H9 (cell line): ENCODE measurements around the gene INPP5F. TPM values are rescaled to one million over a fixed set of nuclear protein-coding genes. Genes with fewer than 3 reads are reported as not detected.
A peak's percentile ranks its signal among the peaks of the same experiment; 100 is the strongest.

ENCODE experiments used
- DNase-seq: peaks from one replicate; pipeline ENCODE4 v3.0.0-alpha.2; 2017
- H2AFZ ChIP-seq: one replicate; pipeline ENCODE4 v1.6.1; 2013; ENCODE audit warnings: mild to moderate bottlenecking, low read length, control low read depth, moderate library complexity
- H2AK5ac ChIP-seq: 2 replicates; pipeline ENCODE4 v1.6.1; 2013; ENCODE audit warnings: low read length, control low read depth, mixed read lengths; ENCODE audit not compliant: insufficient read length
- H2BK120ac ChIP-seq: one replicate; pipeline ENCODE4 v1.6.1; 2013; ENCODE audit warnings: low read depth, mild to moderate bottlenecking, low read length, control low read depth, inconsistent platforms; ENCODE audit not compliant: poor library complexity, severe bottlenecking
- H2BK12ac ChIP-seq: 2 replicates; pipeline ENCODE4 v1.6.1; 2013; ENCODE audit warnings: low read length, control low read depth, mixed read lengths, low read depth; ENCODE audit not compliant: insufficient read length
- H2BK15ac ChIP-seq: 2 replicates; pipeline ENCODE4 v1.6.1; 2013; ENCODE audit warnings: low read depth, low read length, control low read depth
- H2BK20ac ChIP-seq: one replicate; pipeline ENCODE4 v1.6.1; 2013; ENCODE audit warnings: low read depth, mild to moderate bottlenecking, low read length, control low read depth, inconsistent platforms; ENCODE audit not compliant: poor library complexity, severe bottlenecking
- H2BK5ac ChIP-seq: 2 replicates; pipeline ENCODE4 v1.6.1; 2013; ENCODE audit warnings: low read length, control low read depth, mixed read lengths; ENCODE audit not compliant: insufficient read length
- H3K14ac ChIP-seq: 2 replicates; pipeline ENCODE4 v1.6.1; 2013; ENCODE audit warnings: low read length, control low read depth; ENCODE audit not compliant: insufficient read depth
- H3K18ac ChIP-seq: 2 replicates; pipeline ENCODE4 v1.6.1; 2013; ENCODE audit warnings: low read depth, mild to moderate bottlenecking, mixed read lengths, low read length, control low read depth; ENCODE audit not compliant: insufficient read length
- H3K23ac ChIP-seq: 2 replicates; pipeline ENCODE4 v1.6.1; 2013; ENCODE audit warnings: low read length, control low read depth, mixed read lengths, low read depth; ENCODE audit not compliant: insufficient read length
- H3K23me2 ChIP-seq: 2 replicates; pipeline ENCODE4 v1.6.1; 2013; ENCODE audit warnings: low read depth, mild to moderate bottlenecking, mixed read lengths, low read length, control low read depth; ENCODE audit not compliant: insufficient read length, poor library complexity, severe bottlenecking
- H3K27ac ChIP-seq: 2 replicates; pipeline ENCODE4 v1.5.1; 2013; ENCODE audit warnings: low read length, control low read depth, mixed read lengths, low read depth; ENCODE audit not compliant: insufficient read length
- H3K27me3 ChIP-seq: 2 replicates; pipeline ENCODE4 v1.6.1; 2013; ENCODE audit warnings: low read length, control low read depth, inconsistent platforms; ENCODE audit not compliant: insufficient read depth
- H3K4ac ChIP-seq: 2 replicates; pipeline ENCODE4 v1.6.1; 2013; ENCODE audit warnings: low read depth, mild to moderate bottlenecking, control low read depth, inconsistent platforms, low read length, moderate library complexity
- H3K4me1 ChIP-seq: 2 replicates; pipeline ENCODE4 v1.6.1; 2013; ENCODE audit warnings: low read length, control low read depth, inconsistent platforms; ENCODE audit not compliant: insufficient read depth
- H3K4me2 ChIP-seq: 2 replicates; pipeline ENCODE4 v1.6.1; 2013; ENCODE audit warnings: low read length, control low read depth, mixed read lengths; ENCODE audit not compliant: insufficient read length, insufficient read depth
- H3K56ac ChIP-seq: 2 replicates; pipeline ENCODE4 v1.6.1; 2013; ENCODE audit warnings: low read depth, mild to moderate bottlenecking, mixed read lengths, low read length, control low read depth; ENCODE audit not compliant: insufficient read length
- H3K79me1 ChIP-seq: 2 replicates; pipeline ENCODE4 v1.6.1; 2013; ENCODE audit warnings: low read depth, mild to moderate bottlenecking, moderate library complexity, low read length, control low read depth, inconsistent platforms; ENCODE audit not compliant: insufficient read depth, poor library complexity, severe bottlenecking
- H3K79me2 ChIP-seq: 2 replicates; pipeline ENCODE4 v1.6.1; 2013; ENCODE audit warnings: low read length, control low read depth, inconsistent platforms; ENCODE audit not compliant: insufficient read depth
- H3K9ac ChIP-seq: 2 replicates; pipeline ENCODE4 v1.6.1; 2013; ENCODE audit warnings: low read length, control low read depth, mixed read lengths; ENCODE audit not compliant: insufficient read length; ENCODE audit errors: extremely low read depth
- H3K9me3 ChIP-seq: one replicate; pipeline ENCODE4 v1.6.1; 2013; ENCODE audit warnings: low read depth, low read length, inconsistent platforms; ENCODE audit not compliant: control insufficient read depth
- H3T11ph ChIP-seq: one replicate; pipeline ENCODE4 v1.6.1; 2013; ENCODE audit warnings: mild to moderate bottlenecking, low read length, control low read depth, inconsistent platforms
- H4K20me1 ChIP-seq: one replicate; pipeline ENCODE4 v1.6.1; 2013; ENCODE audit not compliant: control insufficient read depth, insufficient read length, insufficient read depth
- H4K5ac ChIP-seq: 2 replicates; pipeline ENCODE4 v1.6.1; 2013; ENCODE audit warnings: low read depth, mild to moderate bottlenecking, mixed read lengths, low read length, control low read depth; ENCODE audit not compliant: insufficient read length
- H4K8ac ChIP-seq: replicated peaks from 2 replicates; pipeline ENCODE4 v1.6.1; 2013; ENCODE audit warnings: low read length, control low read depth, mixed read lengths, low read depth; ENCODE audit not compliant: insufficient read length
- H4K91ac ChIP-seq: 2 replicates; pipeline ENCODE4 v1.6.1; 2013; ENCODE audit warnings: low read depth, mild to moderate bottlenecking, moderate library complexity, mixed read lengths, low read length, control low read depth; ENCODE audit not compliant: insufficient read length
- H3K27ac Mint-ChIP-seq, 3 experiments: 2 replicates in 2 of 3; 3 replicates in 1 of 3; pipeline ENCODE4 v1.8.0; 2020 to 2021; ENCODE audit warnings: mixed read lengths in 3 of 3, mild to moderate bottlenecking in 1 of 3, moderate library complexity in 1 of 3
- H3K27me3 Mint-ChIP-seq: 2 replicates; pipeline ENCODE4 v1.8.0; 2021; ENCODE audit warnings: low read depth, mild to moderate bottlenecking, moderate library complexity, mixed read lengths
- H3K36me3 Mint-ChIP-seq, 3 experiments: 2 replicates in 2 of 3; 3 replicates in 1 of 3; pipeline ENCODE4 v1.8.0; 2020 to 2021; ENCODE audit warnings: low read depth in 3 of 3, mixed read lengths in 3 of 3; ENCODE audit not compliant: insufficient read depth in 1 of 3
- H3K4me1 Mint-ChIP-seq, 2 experiments: 2 replicates each; pipeline ENCODE4 v1.8.0; 2020; ENCODE audit warnings: mixed read lengths in 2 of 2
- H3K4me3 Mint-ChIP-seq, 2 experiments: 2 replicates in 1 of 2; 3 replicates in 1 of 2; pipeline ENCODE4 v1.8.0; 2020 to 2021; ENCODE audit warnings: mild to moderate bottlenecking in 2 of 2, mixed read lengths in 2 of 2, moderate library complexity in 1 of 2
- H3K9me3 Mint-ChIP-seq, 2 experiments: 2 replicates in 1 of 2; 3 replicates in 1 of 2; pipeline ENCODE4 v1.8.0; 2020; ENCODE audit warnings: mild to moderate bottlenecking in 2 of 2, mixed read lengths in 2 of 2, moderate library complexity in 1 of 2
- CTCF ChIP-seq: fragments of 200-600 bp; sonication (generic); conservative IDR thresholded peaks from 3 replicates; pipeline ENCODE4 v1.8.0; 2021; ENCODE audit warnings: antibody characterized with exemption, mild to moderate bottlenecking
- WGBS: extraction: QIAGEN DNeasy Blood & Tissue Kit; methylation state at CpG from one replicate; pipeline ENCODE4 v1.1.7; 2013; ENCODE audit warnings: missing lambda C conversion rate, low lambda C conversion rate, mixed read lengths; ENCODE audit not compliant: insufficient read length; ENCODE audit errors: extremely low coverage; 5-methylcytosine and 5-hydroxymethylcytosine counted together
- total RNA-seq: library from RNA; stranded (reverse); gene quantifications from 2 replicates; pipeline ENCODE4 v1.2.1, GENCODE V29; 2021

The INPP5F gene
- total RNA-seq, 1 experiment from 2014 or later: 108 TPM

- Histone ChIP-seq H3K9ac (peak overlapping the region; percentile 49), H3K23me2 (peaks cover 6% of the 10 kb centered on the region), H3K4me1 (peaks cover 3% of the 10 kb centered on the region; the same call in 1 of the 2 replicates), H2BK12ac (no peak overlapping the region), H2BK120ac (no peak overlapping the region), H3K79me1 (peaks cover 5% of the 10 kb centered on the region), H2BK20ac (no peak overlapping the region), H3K4ac (no peak overlapping the region), H2AFZ (no peak overlapping the region), H3K14ac (peak overlapping the region; percentile 70; the same call in 1 of the 2 replicates), H3K79me2 (peaks cover 3% of the 10 kb centered on the region; the same call in 1 of the 2 replicates), H3K27me3 (no peaks in the 10 kb centered on the region), H3K18ac (peak overlapping the region; percentile 76), H4K8ac (no peak overlapping the region), H4K5ac (no peak overlapping the region), H2BK15ac (no peak overlapping the region), H3K56ac (no peak overlapping the region), H3K23ac (no peak overlapping the region), H3T11ph (no peak overlapping the region), H4K20me1 (no peaks in the 10 kb centered on the region), H2BK5ac (no peak overlapping the region), H3K9me3 (no peaks in the 10 kb centered on the region), H4K91ac (no peak overlapping the region), H3K4me2 (peak overlapping the region; percentile 50), H3K27ac (no peak overlapping the region), H2AK5ac (no peak overlapping the region)
- no peak for DNase-seq
- Mint-ChIP-seq H3K27ac (peak overlapping the region in 2 of 3 experiments; percentile 27 to 67; a peak in 2 of 7 replicates), H3K27me3 (no peaks in the 10 kb centered on the region), H3K4me1 (peaks cover 35 to 42% of the 10 kb centered on the region in 2 experiments), H3K36me3 (peaks cover 4 to 11% (median 10%) of the 10 kb centered on the region in 3 experiments), H3K9me3 (peaks cover 8% of the 10 kb centered on the region in 2 experiments), H3K4me3 (peak overlapping the region; percentile 58 to 70)
- WGBS: no CpG with 5 or more reads among the region's 32 CpGs
- no peak for TF ChIP-seq CTCF
Measured at GRCh38 chr10:119725517-119725827, 378 bp upstream of the INPP5F start.
